LNCaP clone FGC (cell line): Measurements from ENCODE around the gene FZD1.

Experiments
- DNase-seq: peaks from one replicate; pipeline ENCODE4 v3.0.0-alpha.2; 2011; ENCODE audit warnings: low read depth
- H3K4me3 ChIP-seq: 2 replicates; pipeline ENCODE4 v1.5.1; 2011; ENCODE audit warnings: mild to moderate bottlenecking, low read depth, low read length, control low read depth
- TF ChIP-seq, protein P1 (sequence below): IDR thresholded peaks from 2 replicates; pipeline ENCODE4 v1.5.1; 2012; ENCODE audit warnings: mild to moderate bottlenecking; ENCODE audit not compliant: control insufficient read depth, insufficient read depth; ENCODE audit errors: extremely low read depth

Gene FZD1

DNA sequence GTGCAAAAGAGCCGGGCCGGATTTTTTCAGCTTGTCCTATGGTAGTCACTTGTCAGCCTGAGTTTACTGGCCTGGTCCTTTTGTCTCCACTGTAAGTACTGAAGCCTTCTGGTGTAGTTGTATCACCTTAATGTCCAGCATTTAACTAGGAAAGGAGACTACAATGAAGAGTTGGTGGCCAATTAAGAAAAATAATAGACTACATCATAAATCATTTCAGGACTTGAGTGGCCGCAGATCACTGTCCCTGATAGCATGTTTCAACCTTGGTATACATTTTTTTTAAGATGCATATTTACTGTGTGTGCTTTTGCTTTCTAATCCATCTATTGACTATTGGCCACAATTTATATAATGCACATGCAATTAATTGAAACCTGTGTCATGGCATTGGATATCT is 6.1 kb downstream of the FZD1 start:
- H3K4me3 ChIP-seq: no peak overlapping the region
- TF ChIP-seq, protein P1, sequence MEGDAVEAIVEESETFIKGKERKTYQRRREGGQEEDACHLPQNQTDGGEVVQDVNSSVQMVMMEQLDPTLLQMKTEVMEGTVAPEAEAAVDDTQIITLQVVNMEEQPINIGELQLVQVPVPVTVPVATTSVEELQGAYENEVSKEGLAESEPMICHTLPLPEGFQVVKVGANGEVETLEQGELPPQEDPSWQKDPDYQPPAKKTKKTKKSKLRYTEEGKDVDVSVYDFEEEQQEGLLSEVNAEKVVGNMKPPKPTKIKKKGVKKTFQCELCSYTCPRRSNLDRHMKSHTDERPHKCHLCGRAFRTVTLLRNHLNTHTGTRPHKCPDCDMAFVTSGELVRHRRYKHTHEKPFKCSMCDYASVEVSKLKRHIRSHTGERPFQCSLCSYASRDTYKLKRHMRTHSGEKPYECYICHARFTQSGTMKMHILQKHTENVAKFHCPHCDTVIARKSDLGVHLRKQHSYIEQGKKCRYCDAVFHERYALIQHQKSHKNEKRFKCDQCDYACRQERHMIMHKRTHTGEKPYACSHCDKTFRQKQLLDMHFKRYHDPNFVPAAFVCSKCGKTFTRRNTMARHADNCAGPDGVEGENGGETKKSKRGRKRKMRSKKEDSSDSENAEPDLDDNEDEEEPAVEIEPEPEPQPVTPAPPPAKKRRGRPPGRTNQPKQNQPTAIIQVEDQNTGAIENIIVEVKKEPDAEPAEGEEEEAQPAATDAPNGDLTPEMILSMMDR: no peak
- DNase-seq: no peak

DNA sequence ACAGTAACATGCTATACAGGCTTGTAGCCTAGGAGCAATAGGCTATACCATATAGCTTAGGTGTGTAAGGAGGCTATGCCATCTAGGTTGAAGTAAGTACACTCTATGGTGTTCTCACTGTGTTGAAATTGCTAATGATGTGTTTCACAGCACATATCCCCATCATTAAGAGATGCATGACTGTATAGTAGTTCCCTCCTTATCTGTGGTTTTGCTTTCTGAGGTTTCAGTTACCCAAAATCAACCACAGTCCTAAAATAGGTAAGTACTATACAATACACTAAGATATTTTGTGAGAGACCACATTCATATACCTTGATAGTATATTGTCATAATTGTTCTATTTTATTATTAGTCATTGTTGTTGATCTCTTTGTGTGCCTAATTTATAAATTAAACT is 12.7 kb downstream of the FZD1 start:
- H3K4me3 ChIP-seq: no peak overlapping the region
- no peak for DNase-seq
- TF ChIP-seq, protein P1: no peak

DNA sequence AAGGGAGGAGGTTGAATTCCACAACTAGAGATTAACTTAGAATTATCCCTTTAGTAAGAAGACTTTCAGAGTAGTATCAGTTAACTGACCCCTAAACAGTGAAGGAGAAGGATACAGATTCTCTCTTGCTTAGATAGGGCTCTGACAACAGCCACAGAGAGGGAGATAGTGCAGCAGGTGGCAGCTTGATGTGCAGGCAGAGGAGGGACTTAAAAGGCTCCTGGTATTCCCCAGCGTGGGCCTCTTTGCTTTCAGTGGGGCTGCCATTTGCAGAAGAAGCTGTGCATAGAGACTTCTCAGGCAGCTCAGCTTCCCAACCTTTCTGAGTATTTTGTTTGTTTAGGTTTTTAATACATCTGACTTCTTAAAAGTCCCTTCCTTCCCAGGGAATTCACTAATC is 16.0 kb downstream of the FZD1 start:
- DNase-seq: no peak
- H3K4me3 ChIP-seq: no peak overlapping the region
- TF ChIP-seq, protein P1: no peak

DNA sequence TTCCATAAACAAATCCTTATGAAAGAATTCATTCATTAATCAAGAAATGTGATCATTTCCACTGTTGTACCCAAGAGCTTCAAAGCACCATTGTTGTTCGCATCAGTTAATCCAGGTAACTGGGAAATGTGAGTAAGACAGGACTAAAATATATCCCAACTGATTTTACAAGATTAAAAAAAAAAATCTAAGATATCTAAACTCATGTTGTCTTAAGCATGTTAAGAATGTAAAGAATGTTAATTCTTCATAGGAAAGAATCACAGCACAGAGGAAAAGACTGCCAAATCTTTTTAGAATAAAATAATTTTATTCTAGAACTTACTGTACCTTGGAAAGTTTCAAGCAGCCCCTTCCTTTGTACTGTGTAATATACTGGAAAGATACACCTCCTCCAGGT is 16.4 kb downstream of the FZD1 start:
- no peak for DNase-seq
- TF ChIP-seq, protein P1: no peak
- no peak overlapping the region for H3K4me3 ChIP-seq

DNA sequence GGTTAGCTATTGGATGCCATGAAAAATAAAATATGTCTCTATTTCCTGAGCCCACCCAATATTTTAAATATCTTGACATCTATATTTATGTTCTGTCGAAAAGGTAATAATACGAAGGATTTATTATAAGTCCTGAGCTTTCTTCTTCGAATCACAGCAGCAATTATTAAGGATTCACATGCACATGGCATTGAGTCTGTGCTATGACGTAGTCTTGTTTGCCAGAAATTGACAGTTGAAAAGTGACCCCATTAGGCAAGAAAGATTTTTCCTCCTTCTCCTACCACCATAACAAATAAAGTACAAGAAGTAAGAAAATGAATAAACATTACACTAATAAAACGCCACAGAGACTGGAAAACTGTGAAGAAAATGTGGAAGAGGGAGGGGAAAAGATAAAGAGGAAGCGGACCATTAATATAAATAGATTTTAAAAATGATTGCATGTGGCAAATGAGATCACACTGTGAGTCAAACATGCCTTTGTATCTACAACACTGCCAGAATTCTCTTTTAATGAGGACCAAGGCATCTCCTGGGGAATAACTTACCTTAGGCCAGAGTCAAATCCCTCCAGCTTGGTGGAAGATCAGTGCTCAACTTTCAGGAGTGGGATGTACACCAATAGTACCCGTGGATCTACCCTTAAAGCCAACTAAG is 21.6 kb downstream of the FZD1 start:
- H3K4me3 ChIP-seq: no peak overlapping the region
- TF ChIP-seq, protein P1: no peak
- DNase-seq: no peak

DNA sequence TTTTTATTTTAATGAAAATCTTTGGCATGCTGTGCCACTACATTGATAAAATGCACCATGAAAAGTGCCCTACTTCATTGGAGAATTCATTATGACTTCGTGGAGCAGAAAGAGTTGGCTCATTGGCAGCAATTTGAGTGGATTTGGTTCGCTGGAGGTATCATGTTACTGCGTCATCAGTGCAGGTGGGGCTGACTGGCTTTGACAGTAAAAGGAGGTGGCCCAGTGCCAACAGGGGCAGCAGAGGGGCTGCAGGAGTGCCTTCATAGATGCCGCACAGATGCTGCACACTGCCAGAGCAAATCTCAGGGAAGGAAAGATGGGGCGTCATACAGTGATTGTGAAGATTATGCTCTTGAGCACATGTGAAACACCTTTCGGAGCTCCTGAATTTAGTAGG is 22.2 kb downstream of the FZD1 start:
- TF ChIP-seq, protein P1: no peak
- no peak for DNase-seq
- H3K4me3 ChIP-seq: no peak overlapping the region
